K562 (cell line): ENCODE data around the gene TNFAIP8L2. TPM values are rescaled to one million over a fixed set of nuclear protein-coding genes. Genes with fewer than 3 reads are reported as not detected.

Source experiments
- ATF3 ChIP-seq, 2 experiments: fragments of 450-650 bp in 1 of 2; sonication (generic) in 1 of 2; formaldehyde crosslinking in 1 of 2; IDR thresholded peaks in 1 of 2; conservative IDR thresholded peaks in 1 of 2; 2 replicates each; pipeline versions ENCODE4 v1.6.1 to v1.8.1; 2016 to 2023; ENCODE audit warnings: mild to moderate bottlenecking in 2 of 2, moderate library complexity in 2 of 2, inconsistent platforms in 1 of 2, missing genetic modification reagents in 1 of 2
- E2F8 ChIP-seq: fragments of 450-650 bp; IDR thresholded peaks from 2 replicates; pipeline ENCODE4 v1.7.1; 2018; ENCODE audit warnings: mild to moderate bottlenecking, low read depth; ENCODE audit not compliant: partially characterized antibody
- EP300 ChIP-seq: IDR thresholded peaks from 2 replicates; pipeline ENCODE4 v1.6.1; 2012; ENCODE audit warnings: low read length, improper control_type of control experiment
- FUS ChIP-seq: fragments of 200-400 bp; formaldehyde crosslinking; optimal IDR thresholded peaks from 2 replicates; pipeline ENCODE3; 2017; ENCODE audit warnings: low read depth, low read length
- HDAC2 ChIP-seq: fragments of 450-650 bp; IDR thresholded peaks from 2 replicates; pipeline ENCODE4 v1.6.1; 2016; ENCODE audit warnings: mild to moderate bottlenecking
- PHF20 ChIP-seq: fragments of 450-650 bp; IDR thresholded peaks from 2 replicates; pipeline ENCODE4 v1.6.1; 2018; ENCODE audit not compliant: partially characterized antibody
- SOX6 ChIP-seq: fragments of 450-650 bp; IDR thresholded peaks from 2 replicates; pipeline ENCODE4 v1.6.1; 2014; ENCODE audit warnings: mild to moderate bottlenecking
- TAL1 ChIP-seq: fragments of 450-650 bp; IDR thresholded peaks from 2 replicates; pipeline ENCODE4 v1.6.1; 2016; ENCODE audit warnings: mild to moderate bottlenecking
- THRB ChIP-seq: fragments of 450-650 bp; formaldehyde crosslinking; conservative IDR thresholded peaks from 2 replicates; pipeline ENCODE4 v1.4.0; 2022; ENCODE audit warnings: mild to moderate bottlenecking, missing genetic modification characterization
- ZBTB12 ChIP-seq: fragments of 250-450 bp; sonication (Bioruptor Pico); IDR thresholded peaks from 2 replicates; pipeline ENCODE4 v1.4.0; 2020
- ZMIZ1 ChIP-seq, 2 experiments: fragments of 150-350 bp in 1 of 2; IDR thresholded peaks; 2 replicates each; pipeline ENCODE4 v1.6.1; 2012 to 2016; ENCODE audit warnings: low read depth in 2 of 2, low read length in 2 of 2, mild to moderate bottlenecking in 1 of 2, moderate library complexity in 1 of 2
- ZNF224 ChIP-seq: sonication (generic); formaldehyde crosslinking; IDR thresholded peaks from 2 replicates; pipeline ENCODE4 v1.8.0; 2022; ENCODE audit warnings: mild to moderate bottlenecking, missing genetic modification reagents
- polyA plus RNA-seq, 8 experiments: library from polyadenylated mRNA; depleted of rRNA in 4 of 8; stranded (reverse) in 5 of 8; unstranded in 3 of 8; fragments of >200 nt; fragmentation: Nextera tagmentation in 2 of 8; fragmentation: Illumina TruSeq in 1 of 8; extraction: Ambion mirVana in 2 of 8; extraction: Trizol in 1 of 8; gene quantifications; 2 replicates each; pipeline versions ENCODE4 v1.2.1 to v1.2.3, GENCODE V29; 2011 to 2014; ENCODE audit warnings: inconsistent platforms in 1 of 8, missing spikeins in 1 of 8
- total RNA-seq, 7 experiments: library from RNA; depleted of rRNA in 6 of 7; stranded (reverse); fragments of >200 nt in 6 of 7; fragmentation: Illumina TruSeq in 2 of 7; extraction: Trizol in 2 of 7; gene quantifications; 2 replicates each; pipeline versions ENCODE4 v1.2.1 to v1.2.3, GENCODE V29; 2011 to 2021; ENCODE audit warnings: low replicate concordance in 1 of 7

The TNFAIP8L2 gene
- total and polyA plus RNA-seq, 9 of the 15 experiments (the other 6 are each of a cell fraction or from before 2014, with no cell fraction given), result 0.05 to 1.7 (median 0.52) TPM

- TF ChIP-seq HDAC2 (peak; percentile 69), ATF3 (IDR thresholded peaks at IDR 0.05) (no peak), ATF3 (CRISPR knock-in tag; conservative IDR thresholded peaks at IDR 0.05) (no peak; the same call in 1 of the 2 replicates), SOX6 (no peak; the same call in 1 of the 2 replicates), ZNF224 (CRISPR knock-in tag) (no peak), FUS (no peak), PHF20 (peak; percentile 93), EP300 (peak; percentile 32), THRB (no peak), TAL1 (0 out of 2 replicates have a peak, but pooled peaks have one; percentile 9), ZMIZ1 (IDR thresholded peaks at IDR 0.05; ENCODE audit: low read depth in 2 of 2, low read length in 2 of 2) (peak; percentile 44 to 98; a peak in 3 of 4 replicates), ZBTB12 (CRISPR knock-in tag) (no peak), E2F8 (peak; percentile 76)
Observed at GRCh38 chr1:151189637-151190445, 33.4 kb downstream of the TNFAIP8L2 start, which contains the start of gene VPS72 (continued).
